CD4-positive, alpha-beta T cell (primary cell): ENCODE measurements around the gene KRTAP10-8. TPM values are rescaled to one million over a fixed set of nuclear protein-coding genes. Genes with fewer than 3 reads are reported as not detected.

ENCODE experiments used
- ATAC-seq: fragments of 200-7000 bp; cut with Tn5 transposase; one replicate; pipeline ENCODE4 v1.10.0; 2022; ENCODE audit warnings: mild to moderate bottlenecking; ENCODE audit not compliant: poor library complexity
- CTCF ChIA-PET: fragments of 350-600 bp; sonication (Branson Sonifier 250); formaldehyde crosslinking; loops from one replicate; lab custom pipeline; 2021; ENCODE audit warnings: antibody characterized with exemption, inconsistent platforms; lab: Charles Lee
- POLR2A ChIA-PET: fragments of 350-600 bp; sonication (Branson Sonifier 250); formaldehyde crosslinking; loops from one replicate; lab custom pipeline; 2021; ENCODE audit warnings: antibody characterized with exemption, inconsistent platforms; lab: Charles Lee
- DNase-seq, 14 experiments: peaks; one replicate each; pipeline ENCODE4 v3.0.0-alpha.2; 2013 to 2020; ENCODE audit warnings: mixed read lengths in 2 of 14
- H3K27ac ChIP-seq, 2 donors: one replicate each; pipeline versions ENCODE4 v1.5.1 to v1.7.0; 2013; ENCODE audit warnings: low read length in 2 of 2, low read depth in 1 of 2, mild to moderate bottlenecking in 1 of 2
- H3K27me3 ChIP-seq, 2 experiments: 1 replicate in 1 of 2; 2 replicates in 1 of 2; pipeline versions ENCODE4 v1.6.1 to v1.7.0; 2013; ENCODE audit warnings: low read length in 2 of 2, control low read depth in 1 of 2, mild to moderate bottlenecking in 1 of 2, moderate library complexity in 1 of 2; ENCODE audit not compliant: insufficient read depth in 2 of 2, control insufficient read depth in 1 of 2
- H3K36me3 ChIP-seq: one replicate; pipeline ENCODE4 v1.6.1; 2013; ENCODE audit warnings: low read length, control low read depth; ENCODE audit not compliant: insufficient read depth
- H3K4me1 ChIP-seq: one replicate; pipeline ENCODE4 v1.6.1; 2013; ENCODE audit warnings: low read length, control low read depth; ENCODE audit not compliant: insufficient read depth
- H3K4me3 ChIP-seq: one replicate; pipeline ENCODE4 v1.5.1; 2013; ENCODE audit warnings: mild to moderate bottlenecking, low read length, moderate library complexity
- H3K9me3 ChIP-seq, 2 experiments: 1 replicate in 1 of 2; 2 replicates in 1 of 2; pipeline versions ENCODE4 v1.6.1 to v1.7.0; 2013; ENCODE audit warnings: low read length in 2 of 2, mild to moderate bottlenecking in 2 of 2, control low read depth in 1 of 2, moderate library complexity in 1 of 2; ENCODE audit not compliant: control insufficient read depth in 1 of 2, insufficient read depth in 1 of 2
- H3K27ac Mint-ChIP-seq: one replicate; pipeline ENCODE4 v1.8.0; 2020; ENCODE audit warnings: mixed read lengths
- H3K27me3 Mint-ChIP-seq: one replicate; pipeline ENCODE4 v1.8.0; 2021; ENCODE audit warnings: mixed read lengths
- H3K36me3 Mint-ChIP-seq: one replicate; pipeline ENCODE4 v1.8.0; 2021; ENCODE audit warnings: low read depth, mixed read lengths
- H3K4me1 Mint-ChIP-seq: one replicate; pipeline ENCODE4 v1.8.0; 2021; ENCODE audit warnings: low read depth, mixed read lengths
- H3K4me3 Mint-ChIP-seq: one replicate; pipeline ENCODE4 v1.8.0; 2020; ENCODE audit warnings: mild to moderate bottlenecking, mixed read lengths
- H3K9me3 Mint-ChIP-seq: one replicate; pipeline ENCODE4 v1.8.0; 2020; ENCODE audit warnings: mixed read lengths
- CTCF ChIP-seq: fragments of 200-600 bp; IDR thresholded peaks from one replicate; pipeline ENCODE4 v1.8.0; 2022; ENCODE audit warnings: antibody characterized with exemption, mild to moderate bottlenecking
- intact Hi-C, 2 experiments: fragments of 100-400 bp; cut with DNase I in 1 of 2; cut with micrococcal nuclease in 1 of 2; formaldehyde crosslinking; loops; one replicate each; pipeline versions ENCODE4 v1.15.1 to v1.9.0; 2023 to 2025; cut with DNase I, micrococcal nuclease
- total RNA-seq, 174 experiments: library from RNA in 2 of 174; stranded (reverse) in 2 of 174; gene quantifications; one replicate each; pipeline ENCODE4 v1.2.3 and lab custom pipeline; 2021 to 2026

The KRTAP10-8 gene
- total RNA-seq, 2 experiments from 2014 or later = not detected

- Mint-ChIP-seq H3K4me3 (no peak overlapping the region), H3K4me1 (peaks cover 25% of the 10 kb centered on the region), H3K27ac (peak overlapping the region; percentile 62), H3K36me3 (peaks cover 28% of the 10 kb centered on the region), H3K27me3 (no peaks in the 10 kb centered on the region), H3K9me3 (peaks cover 20% of the 10 kb centered on the region)
- no peaks in the 10 kb centered on the region for H3K27me3 ChIP-seq
- ChIA-PET POLR2A (interaction anchor here (0.9 to 1.0 kb wide), 2 partner anchors 11 to 27 kb away, joined by 3 to 4 read pairs; partner anchors contain the start of gene KRTAP12-3), CTCF (no interaction called here)
- peak in 2 of 14 experiments; percentile 18 to 53 for DNase-seq
- H3K36me3 ChIP-seq = no peaks in the 10 kb centered on the region
- no peak overlapping the region for H3K27ac ChIP-seq
- ATAC-seq = no peak
- peaks cover 46% of the 10 kb centered on the region for H3K4me1 ChIP-seq
- no peak for TF ChIP-seq CTCF
- intact Hi-C loops = no loop called here
- H3K9me3 ChIP-seq = peaks cover 36 to 38% of the 10 kb centered on the region in 2 experiments
- no peak overlapping the region for H3K4me3 ChIP-seq
Observed at GRCh38 chr21:44630440-44630839, 18.6 kb downstream of the KRTAP10-8 start.

GRCh38 chr21:44632067-44632466 lies 20.2 kb downstream of the KRTAP10-8 start:
- ChIA-PET CTCF (no interaction called here), POLR2A (no interaction called here)
- no peak overlapping the region for H3K4me3 Mint-ChIP-seq
- DNase-seq = no peak
- no peak for TF ChIP-seq CTCF
- H3K27ac ChIP-seq = no peak overlapping the region
- intact Hi-C loops = no loop called here
- H3K9me3 Mint-ChIP-seq = peaks cover 20% of the 10 kb centered on the region
- H3K4me1 ChIP-seq = peaks cover 30% of the 10 kb centered on the region
- no peaks in the 10 kb centered on the region for H3K27me3 Mint-ChIP-seq
- no peak overlapping the region for H3K27ac Mint-ChIP-seq
- no peaks in the 10 kb centered on the region for H3K27me3 ChIP-seq
- H3K36me3 Mint-ChIP-seq = peaks cover 28% of the 10 kb centered on the region
- peaks cover 25% of the 10 kb centered on the region for H3K4me1 Mint-ChIP-seq
- no peaks in the 10 kb centered on the region for H3K36me3 ChIP-seq
- peaks cover 35 to 36% of the 10 kb centered on the region in 2 experiments for H3K9me3 ChIP-seq
- no peak overlapping the region for H3K4me3 ChIP-seq
- no peak for ATAC-seq

- no peak for TF ChIP-seq CTCF
- Mint-ChIP-seq H3K36me3 (peaks cover 9% of the 10 kb centered on the region), H3K4me3 (no peak overlapping the region), H3K4me1 (no peaks in the 10 kb centered on the region), H3K9me3 (peaks cover 11% of the 10 kb centered on the region), H3K27ac (no peak overlapping the region), H3K27me3 (no peaks in the 10 kb centered on the region)
- Histone ChIP-seq H3K27ac (no peak overlapping the region), H3K36me3 (no peaks in the 10 kb centered on the region), H3K9me3 (peaks cover 18 to 26% of the 10 kb centered on the region in 2 experiments), H3K27me3 (peaks cover 0 to 2% of the 10 kb centered on the region in 2 experiments), H3K4me1 (no peaks in the 10 kb centered on the region), H3K4me3 (no peak overlapping the region)
- intact Hi-C loops = no loop called here
- ATAC-seq (no peak), DNase-seq (peak in 1 of 14 experiments; percentile 5)
- POLR2A ChIA-PET = no interaction called here
- CTCF ChIA-PET = no interaction called here
Observed at GRCh38 chr21:44636209-44637017, 24.5 kb downstream of the KRTAP10-8 start.
